ENCODE measurements around the gene EIF2S3B. TPM values are rescaled to one million over a fixed set of nuclear protein-coding genes. Genes with fewer than 3 reads are reported as not detected.

EIF2S3B gene
- total RNA-seq, 1 donor from 2014 or later: 0.22 TPM

DNA sequence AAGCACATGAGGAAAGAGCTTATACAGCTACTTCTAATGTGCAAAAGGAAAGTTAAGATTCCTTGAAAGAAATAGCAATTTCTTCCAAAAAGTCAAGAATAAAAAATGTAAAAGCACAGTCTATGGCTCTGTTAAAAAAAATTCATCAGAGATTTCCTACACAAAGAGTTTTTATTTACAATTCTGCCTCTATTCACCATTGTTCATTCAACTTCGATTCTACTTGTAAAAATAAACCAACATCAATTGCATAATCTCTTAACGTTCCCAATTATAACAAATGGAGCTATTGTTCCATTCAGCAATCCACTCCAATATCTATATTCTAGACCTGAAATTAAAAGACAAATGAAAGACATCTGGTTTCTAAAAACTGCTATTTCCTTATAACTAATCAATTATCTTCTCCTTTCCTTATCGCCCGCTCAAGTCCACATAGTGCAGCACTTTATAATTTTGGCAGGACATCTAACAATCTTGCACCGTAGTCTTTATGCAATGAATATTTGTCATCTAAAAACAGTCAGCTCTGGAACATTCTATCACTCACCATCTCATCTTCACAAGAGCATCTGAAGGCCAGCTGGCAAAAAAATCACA lies 6.2 kb downstream of the EIF2S3B start:
- Histone ChIP-seq H3K9me3 (replicated peaks) (peaks cover 9% of the 10 kb centered on the region), H3K36me3 (no peaks in the 10 kb centered on the region), H3K4me1 (no peaks in the 10 kb centered on the region), H3K4me3 (no peak overlapping the region), H3K27me3 (ENCODE audit: low read depth) (no peaks in the 10 kb centered on the region), H3K27ac (replicated peaks) (no peak overlapping the region)
- intact Hi-C loops (cut with micrococcal nuclease): no loop called here
- TF ChIP-seq, protein P1, sequence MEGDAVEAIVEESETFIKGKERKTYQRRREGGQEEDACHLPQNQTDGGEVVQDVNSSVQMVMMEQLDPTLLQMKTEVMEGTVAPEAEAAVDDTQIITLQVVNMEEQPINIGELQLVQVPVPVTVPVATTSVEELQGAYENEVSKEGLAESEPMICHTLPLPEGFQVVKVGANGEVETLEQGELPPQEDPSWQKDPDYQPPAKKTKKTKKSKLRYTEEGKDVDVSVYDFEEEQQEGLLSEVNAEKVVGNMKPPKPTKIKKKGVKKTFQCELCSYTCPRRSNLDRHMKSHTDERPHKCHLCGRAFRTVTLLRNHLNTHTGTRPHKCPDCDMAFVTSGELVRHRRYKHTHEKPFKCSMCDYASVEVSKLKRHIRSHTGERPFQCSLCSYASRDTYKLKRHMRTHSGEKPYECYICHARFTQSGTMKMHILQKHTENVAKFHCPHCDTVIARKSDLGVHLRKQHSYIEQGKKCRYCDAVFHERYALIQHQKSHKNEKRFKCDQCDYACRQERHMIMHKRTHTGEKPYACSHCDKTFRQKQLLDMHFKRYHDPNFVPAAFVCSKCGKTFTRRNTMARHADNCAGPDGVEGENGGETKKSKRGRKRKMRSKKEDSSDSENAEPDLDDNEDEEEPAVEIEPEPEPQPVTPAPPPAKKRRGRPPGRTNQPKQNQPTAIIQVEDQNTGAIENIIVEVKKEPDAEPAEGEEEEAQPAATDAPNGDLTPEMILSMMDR (IDR thresholded peaks at IDR 0.05; ENCODE audit: borderline replicate concordance): no peak
- DNase-seq: no peak

DNA sequence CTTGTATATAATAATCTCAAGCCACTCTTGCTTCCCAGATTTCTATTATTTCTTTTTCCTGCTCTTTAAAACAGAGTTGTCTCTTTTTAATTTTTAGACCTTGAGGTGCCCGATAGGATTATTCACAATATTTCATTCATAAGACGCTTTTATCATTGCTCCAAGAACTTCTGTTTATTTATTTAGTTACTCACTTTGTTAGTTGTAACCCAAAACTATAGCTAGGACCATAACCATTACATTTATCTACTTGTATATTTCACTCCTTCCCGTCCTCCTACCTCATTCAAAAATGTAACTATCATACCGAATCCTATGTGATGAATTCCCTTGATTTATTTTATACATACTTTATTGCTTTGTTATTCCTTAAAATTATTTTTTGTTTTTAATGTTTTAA lies 7.1 kb downstream of the EIF2S3B start:
- H3K27ac ChIP-seq (replicated peaks): no peak overlapping the region
- H3K9me3 ChIP-seq (replicated peaks): peaks cover 5% of the 10 kb centered on the region
- no peak overlapping the region for H3K4me3 ChIP-seq
- TF ChIP-seq, protein P1 (IDR thresholded peaks at IDR 0.05; ENCODE audit: borderline replicate concordance): no peak
- no peak for DNase-seq
- H3K36me3 ChIP-seq: no peaks in the 10 kb centered on the region
- H3K4me1 ChIP-seq: no peaks in the 10 kb centered on the region
- no peaks in the 10 kb centered on the region for H3K27me3 ChIP-seq (ENCODE audit: low read depth)
- intact Hi-C loops (cut with micrococcal nuclease): no loop called here

DNA sequence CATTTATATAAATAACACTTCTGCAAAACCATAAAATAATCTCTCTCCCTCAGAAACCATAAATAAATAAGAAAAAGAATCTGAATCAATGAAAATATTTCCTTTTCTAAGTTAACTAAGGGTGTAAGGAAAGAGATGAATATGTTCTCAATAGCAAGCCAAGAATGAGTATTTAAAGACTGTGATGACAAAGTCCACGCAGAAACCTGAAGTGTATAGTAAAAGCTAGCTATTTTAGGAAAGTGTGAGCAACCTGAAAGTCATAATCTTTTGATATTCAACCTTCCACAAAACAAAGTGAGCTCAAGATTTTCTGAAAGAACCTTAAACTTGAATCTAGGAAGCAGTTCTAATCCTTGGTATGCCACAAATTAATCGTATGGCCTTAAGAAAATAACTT lies 15.9 kb downstream of the EIF2S3B start:
- Histone ChIP-seq H3K27me3 (ENCODE audit: low read depth) (no peaks in the 10 kb centered on the region), H3K27ac (replicated peaks) (no peak overlapping the region), H3K4me3 (no peak overlapping the region), H3K9me3 (replicated peaks) (no peaks in the 10 kb centered on the region), H3K4me1 (no peaks in the 10 kb centered on the region), H3K36me3 (no peaks in the 10 kb centered on the region)
- no peak for DNase-seq
- TF ChIP-seq, protein P1 (IDR thresholded peaks at IDR 0.05; ENCODE audit: borderline replicate concordance): no peak
- intact Hi-C loops (cut with micrococcal nuclease): no loop called here

DNA sequence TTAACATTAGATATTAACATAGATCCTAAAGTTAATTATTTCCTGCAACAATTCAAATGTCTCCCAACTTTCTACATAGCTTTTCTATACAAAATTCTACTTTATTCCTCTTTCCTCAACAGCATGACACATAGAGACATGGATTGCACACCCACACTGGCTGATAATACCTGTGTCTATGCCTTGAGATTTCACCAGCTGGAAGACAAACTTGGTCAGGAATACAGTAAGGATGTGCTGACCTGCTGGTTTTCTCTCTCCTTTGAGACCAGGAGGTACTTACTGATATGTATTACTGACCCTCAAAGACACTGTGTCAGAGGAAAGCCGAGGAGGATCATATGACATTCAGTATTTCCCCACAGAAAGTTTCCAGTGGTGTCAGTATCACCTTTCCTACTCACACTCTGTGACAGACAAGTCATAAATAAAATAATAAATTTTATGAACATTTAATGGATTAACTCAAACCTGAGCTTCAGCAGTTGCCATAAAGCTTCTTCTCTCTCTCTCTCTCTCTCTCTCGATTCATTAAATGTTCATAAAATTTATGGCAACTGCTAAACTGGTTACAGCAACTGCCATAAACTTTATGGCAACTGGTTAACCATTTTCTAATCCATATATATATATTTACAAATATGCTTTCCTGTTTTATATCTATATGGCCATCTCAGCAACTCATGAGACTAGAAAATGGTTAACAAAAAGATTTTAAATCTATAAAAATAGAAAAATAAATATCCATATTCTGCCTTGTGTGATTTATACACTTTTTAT lies 22.7 kb downstream of the EIF2S3B start:
- TF ChIP-seq, protein P1 (IDR thresholded peaks at IDR 0.05; ENCODE audit: borderline replicate concordance): no peak
- H3K36me3 ChIP-seq: no peaks in the 10 kb centered on the region
- no peak for DNase-seq
- no peak overlapping the region for H3K27ac ChIP-seq (replicated peaks)
- H3K9me3 ChIP-seq (replicated peaks): no peaks in the 10 kb centered on the region
- H3K4me1 ChIP-seq: no peaks in the 10 kb centered on the region
- no peak overlapping the region for H3K4me3 ChIP-seq
- no peaks in the 10 kb centered on the region for H3K27me3 ChIP-seq (ENCODE audit: low read depth)
- intact Hi-C loops (cut with micrococcal nuclease): no loop called here

DNA sequence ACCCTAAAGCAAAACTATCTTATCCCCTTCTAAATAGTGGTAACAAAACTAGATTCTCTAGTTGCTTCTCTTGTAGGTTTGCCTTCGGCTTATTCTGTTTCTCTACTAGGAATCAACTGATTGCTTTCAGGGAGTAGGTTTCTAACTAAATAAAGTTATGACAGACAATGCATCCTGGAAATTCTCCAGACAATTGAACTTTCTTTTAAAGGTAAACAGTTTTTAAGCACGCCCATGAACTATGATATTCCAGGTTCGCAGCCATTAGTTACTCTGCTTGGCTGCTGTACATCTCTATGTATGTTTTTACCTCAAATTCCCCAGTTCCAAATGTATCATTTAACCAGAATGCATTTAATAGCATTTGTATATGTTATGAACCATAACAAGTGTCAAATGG lies 23.9 kb downstream of the EIF2S3B start:
- DNase-seq: no peak
- H3K4me1 ChIP-seq: no peaks in the 10 kb centered on the region
- no peaks in the 10 kb centered on the region for H3K36me3 ChIP-seq
- no peak overlapping the region for H3K27ac ChIP-seq (replicated peaks)
- intact Hi-C loops (cut with micrococcal nuclease): no loop called here
- H3K27me3 ChIP-seq (ENCODE audit: low read depth): no peaks in the 10 kb centered on the region
- H3K9me3 ChIP-seq (replicated peaks): no peaks in the 10 kb centered on the region
- TF ChIP-seq, protein P1 (IDR thresholded peaks at IDR 0.05; ENCODE audit: borderline replicate concordance): no peak
- no peak overlapping the region for H3K4me3 ChIP-seq
